ENCODE results near the gene CCDC57. TPM values are rescaled to one million over a fixed set of nuclear protein-coding genes. Genes with fewer than 3 reads are reported as not detected.
"Not testable (repeated sequence)": the region's sequence is repeated elsewhere in the genome, so short reads cannot be mapped to it uniquely, and the experiment has no call there.

The CCDC57 gene
- polyA plus RNA-seq (ENCODE audit: insufficient read length), result 31.7 TPM

- no peak for DNase-seq (ENCODE audit: low read depth)
Measured at GRCh38 chr17:82212331-82213250, at the start of gene CCDC57. TSS of gene CCDC57 (minus strand) at chr17:82212842. CDS start at chr17:82201944, 10,898 bp downstream.

GRCh38 chr17:82262344-82262743 lies 49.7 kb upstream of the CCDC57 start:
- DNase-seq (ENCODE audit: low read depth), result no peak

- not testable (repeated sequence) for DNase-seq (ENCODE audit: low read depth)
Measured at GRCh38 chr17:82259972-82260961, 47.6 kb upstream of the CCDC57 start.

- no peak for DNase-seq (ENCODE audit: low read depth)
Measured at GRCh38 chr17:82258555-82258954, 45.9 kb upstream of the CCDC57 start.

GRCh38 chr17:82257473-82257872 lies 44.8 kb upstream of the CCDC57 start:
- DNase-seq (ENCODE audit: low read depth), result no peak

- DNase-seq (ENCODE audit: low read depth), result no peak
Measured at GRCh38 chr17:82256242-82256885, 43.7 kb upstream of the CCDC57 start.

- DNase-seq (ENCODE audit: low read depth), result no peak
Measured at GRCh38 chr17:82255402-82255972, 42.8 kb upstream of the CCDC57 start.

GRCh38 chr17:82254746-82255145 lies 42.1 kb upstream of the CCDC57 start:
- not testable (repeated sequence) for DNase-seq (ENCODE audit: low read depth)

- not testable (repeated sequence) for DNase-seq (ENCODE audit: low read depth)
Measured at GRCh38 chr17:82254096-82254495, 41.5 kb upstream of the CCDC57 start.

GRCh38 chr17:82253179-82253544 lies 40.5 kb upstream of the CCDC57 start:
- DNase-seq (ENCODE audit: low read depth), result no peak

- no peak for DNase-seq (ENCODE audit: low read depth)
Measured at GRCh38 chr17:82252511-82253178, 40.0 kb upstream of the CCDC57 start.

GRCh38 chr17:82250868-82251500 lies 38.3 kb upstream of the CCDC57 start:
- DNase-seq (ENCODE audit: low read depth), result no peak

- DNase-seq (ENCODE audit: low read depth), result no peak
Measured at GRCh38 chr17:82249896-82250581, 37.4 kb upstream of the CCDC57 start.

GRCh38 chr17:82248815-82249674 lies 36.4 kb upstream of the CCDC57 start:
- no peak for DNase-seq (ENCODE audit: low read depth)

- DNase-seq (ENCODE audit: low read depth), result no peak
Measured at GRCh38 chr17:82247856-82248671, 35.4 kb upstream of the CCDC57 start.

- DNase-seq (ENCODE audit: low read depth), result no peak
Measured at GRCh38 chr17:82247182-82247823, 34.7 kb upstream of the CCDC57 start.

Measured in forelimb muscle (tissue), 1 donor.